ENCODE data around the gene EPB41L4A.
"Not testable (repeated sequence)": the region's sequence is repeated elsewhere in the genome, so short reads cannot be mapped to it uniquely, and the experiment has no call there.

The EPB41L4A gene

DNA sequence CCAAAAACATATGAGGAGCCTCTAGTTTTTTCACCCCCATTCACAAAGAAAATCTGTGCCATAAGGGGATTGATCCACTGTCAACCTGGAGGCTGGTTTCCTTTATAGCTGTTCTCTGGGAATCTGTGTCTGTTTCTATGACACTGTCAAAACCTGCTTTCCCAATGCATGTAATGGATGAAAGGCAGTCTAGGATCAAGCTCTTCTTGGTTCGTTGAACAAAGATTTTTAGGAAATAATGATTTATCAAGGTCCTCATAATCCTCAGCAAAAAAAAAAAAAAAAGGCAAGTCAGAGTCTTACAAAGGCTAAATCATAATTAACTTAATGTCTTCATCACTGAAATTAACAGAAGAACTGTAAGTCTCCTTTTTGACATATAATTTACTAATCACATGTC, 16.0 kb downstream of the EPB41L4A start:
- DNase-seq (ENCODE audit: low read depth) = no peak
- H3K4me3 ChIP-seq (ENCODE audit: low read depth, low read length) = no peak overlapping the region

DNA sequence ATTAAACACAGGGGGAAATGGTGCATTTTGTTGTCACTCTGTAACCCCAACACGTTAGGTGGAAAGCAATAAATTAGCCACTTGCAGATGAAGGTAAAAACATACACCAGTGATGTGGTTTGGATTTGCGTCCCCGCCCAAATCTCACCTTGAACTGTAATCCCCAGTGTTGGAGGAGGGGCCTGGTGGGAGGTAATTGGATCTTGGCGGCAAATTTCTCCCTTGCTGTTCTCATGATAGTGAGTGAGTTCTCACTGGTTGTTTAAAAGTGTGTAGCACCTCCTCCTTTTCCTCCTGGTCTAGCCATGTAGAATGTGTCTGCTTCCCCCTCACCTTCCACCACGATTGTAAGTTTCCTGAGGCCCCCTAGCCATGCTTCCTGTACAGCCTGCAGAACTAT, 17.2 kb downstream of the EPB41L4A start:
- DNase-seq (ENCODE audit: low read depth) = no peak
- H3K4me3 ChIP-seq (ENCODE audit: low read depth, low read length) = no peak overlapping the region

DNA sequence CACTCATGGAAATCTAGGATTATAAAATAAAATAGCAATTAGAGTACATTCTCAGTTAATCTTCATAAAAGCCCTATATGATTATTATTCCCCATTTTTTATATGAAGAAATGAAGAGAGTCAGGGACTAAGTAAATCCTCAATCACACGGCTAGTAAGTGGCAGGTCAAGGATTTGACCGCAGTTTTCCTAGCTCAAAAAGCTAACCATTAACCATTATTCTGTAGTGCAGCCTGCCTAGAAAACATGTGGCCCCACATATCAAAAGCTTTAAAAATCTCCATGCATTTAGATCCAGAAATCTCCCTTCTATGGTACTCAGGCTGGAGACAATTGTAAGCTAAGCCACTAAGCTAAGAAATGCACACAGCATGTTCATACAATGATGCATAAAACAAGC, 21.4 kb downstream of the EPB41L4A start:
- H3K4me3 ChIP-seq (ENCODE audit: low read depth, low read length) = no peak overlapping the region
- no peak for DNase-seq (ENCODE audit: low read depth)

DNA sequence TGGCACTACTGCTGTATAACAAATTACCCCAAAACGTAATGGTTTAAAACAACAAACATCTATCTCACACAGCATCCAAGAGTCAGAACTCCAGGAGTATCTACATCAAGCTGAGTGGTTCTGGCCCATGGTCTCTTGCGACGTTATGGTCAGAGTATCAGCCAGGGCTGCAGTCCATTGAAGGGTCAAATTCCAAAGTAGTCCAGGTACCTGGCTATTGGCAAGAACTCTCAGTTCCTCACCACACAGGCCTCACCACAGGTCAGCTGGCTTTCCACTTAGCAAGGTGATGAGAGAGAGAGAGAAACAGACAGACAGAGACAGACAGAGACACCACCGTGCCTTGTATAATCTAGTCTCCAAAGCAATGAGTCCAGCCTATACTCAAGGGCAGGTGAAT, 22.6 kb downstream of the EPB41L4A start:
- no peak overlapping the region for H3K4me3 ChIP-seq (ENCODE audit: low read depth, low read length)
- DNase-seq (ENCODE audit: low read depth) = no peak

DNA sequence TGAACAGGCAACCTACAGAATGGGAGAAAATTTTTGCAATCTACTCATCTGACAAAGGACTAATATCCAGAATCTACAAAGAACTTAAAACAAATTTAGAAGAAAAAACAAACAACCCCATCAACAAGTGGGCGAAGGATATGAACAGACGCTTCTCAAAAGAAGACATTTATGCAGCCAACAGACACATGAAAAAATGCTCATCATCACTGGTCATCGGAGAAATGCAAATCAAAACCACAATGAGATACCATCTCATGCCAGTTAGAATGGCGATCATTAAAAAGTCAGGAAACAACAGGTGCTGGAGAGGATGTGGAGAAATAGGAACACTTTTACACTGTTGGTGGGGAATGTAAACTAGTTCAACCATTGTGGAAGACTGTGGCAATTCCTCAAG, 23.8 kb downstream of the EPB41L4A start:
- DNase-seq (ENCODE audit: low read depth); H3K4me3 ChIP-seq (ENCODE audit: low read depth, low read length): not testable (repeated sequence)

DNA sequence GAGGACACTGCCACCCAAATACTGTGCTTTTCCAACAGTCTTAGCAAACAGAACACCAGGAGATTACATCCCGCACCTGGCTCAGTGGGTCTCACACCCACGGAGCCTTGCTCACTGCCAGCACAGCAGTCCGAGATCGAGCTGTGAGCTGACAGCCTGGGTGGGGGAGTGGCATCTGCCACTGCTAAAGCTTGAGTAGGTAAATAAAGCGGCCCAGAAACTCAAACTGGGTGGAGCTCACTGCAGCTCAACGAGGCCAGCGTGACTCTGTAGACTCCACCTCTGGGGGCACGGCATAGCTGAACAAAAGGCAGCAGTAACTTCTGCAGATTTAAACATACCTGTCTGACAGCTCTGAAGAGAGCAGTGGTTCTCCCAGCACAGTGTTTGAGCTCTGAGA, 28.8 kb downstream of the EPB41L4A start:
- DNase-seq (ENCODE audit: low read depth) = no peak
- no peak overlapping the region for H3K4me3 ChIP-seq (ENCODE audit: low read depth, low read length)

DNA sequence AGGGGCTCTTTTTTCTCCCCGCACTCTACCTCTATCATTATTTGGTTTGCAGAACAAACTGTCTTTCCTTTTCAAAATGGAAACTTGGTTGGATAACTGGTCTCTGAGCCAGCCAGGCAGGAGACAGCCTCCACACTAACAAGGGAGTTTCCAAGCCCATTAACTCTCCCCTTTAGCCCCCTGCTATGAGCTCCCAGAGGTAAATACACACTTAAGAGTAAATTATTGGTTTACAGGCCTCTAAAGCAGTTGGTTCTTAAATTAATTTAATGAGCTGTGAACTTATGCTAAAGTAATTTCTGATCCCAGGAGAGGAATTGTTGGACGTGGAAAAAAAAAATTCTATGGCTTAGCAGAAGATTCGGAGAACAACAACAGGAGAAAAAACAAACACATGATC, 30.3 kb downstream of the EPB41L4A start:
- no peak overlapping the region for H3K4me3 ChIP-seq (ENCODE audit: low read depth, low read length)
- DNase-seq (ENCODE audit: low read depth) = no peak

DNA sequence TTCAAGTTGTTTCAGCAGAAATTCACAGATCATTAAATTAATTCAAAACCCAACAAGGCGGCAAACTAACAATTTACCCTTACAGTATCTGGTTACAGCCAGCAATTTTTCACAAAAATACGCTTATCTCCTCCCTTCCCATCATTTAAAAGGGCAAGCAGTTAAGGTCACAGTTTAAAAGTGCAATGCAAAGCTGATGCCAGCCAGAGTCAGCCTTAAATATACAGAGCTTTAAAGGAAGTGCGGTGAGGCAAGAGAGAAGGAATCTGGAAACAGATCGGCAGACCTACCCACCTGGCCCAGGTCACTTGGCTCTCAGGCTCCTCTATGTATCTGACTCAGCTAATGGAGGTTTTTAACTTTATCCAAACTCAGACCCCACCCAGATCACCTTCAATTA, 31.0 kb downstream of the EPB41L4A start:
- H3K4me3 ChIP-seq (ENCODE audit: low read depth, low read length) = no peak overlapping the region
- no peak for DNase-seq (ENCODE audit: low read depth)

DNA sequence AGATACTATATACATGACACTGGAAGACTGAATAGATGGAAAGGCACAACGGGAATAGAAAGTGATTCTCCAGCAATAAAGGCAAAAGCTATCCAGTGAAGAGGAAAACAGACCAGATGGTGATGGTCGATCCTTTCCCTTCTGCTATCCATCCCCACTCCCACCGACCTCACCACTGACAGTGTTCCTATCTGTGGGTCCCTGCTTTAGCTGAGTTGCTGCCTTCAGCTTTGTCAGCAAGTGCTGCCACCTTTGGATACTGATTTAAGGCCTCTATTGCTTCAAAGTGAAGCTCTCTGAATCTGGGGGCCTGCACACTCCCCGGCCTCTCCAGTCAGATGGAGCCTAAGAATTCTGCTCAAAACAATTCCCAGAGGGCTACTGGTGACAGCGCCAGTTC, 32.3 kb downstream of the EPB41L4A start:
- H3K4me3 ChIP-seq (ENCODE audit: low read depth, low read length) = no peak overlapping the region
- no peak for DNase-seq (ENCODE audit: low read depth)

DNA sequence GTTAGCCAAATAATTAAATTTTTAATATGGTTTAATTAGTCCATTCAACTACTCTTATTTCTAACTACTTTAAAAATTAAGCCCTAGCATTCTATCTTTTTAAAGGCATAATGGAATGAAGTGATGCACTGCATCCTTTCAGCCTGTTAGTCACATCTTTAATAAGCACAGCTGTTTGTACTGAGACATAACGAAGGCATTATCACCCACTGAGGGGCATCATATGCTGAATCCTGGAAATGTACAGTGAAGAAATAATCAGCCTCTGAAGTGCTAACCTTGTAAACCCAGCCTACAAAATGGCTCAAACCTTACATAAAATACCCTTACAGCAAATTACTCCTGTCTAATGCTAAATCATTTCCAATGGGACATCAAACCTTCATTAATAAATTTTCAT, 33.1 kb downstream of the EPB41L4A start:
- no peak for DNase-seq (ENCODE audit: low read depth)
- H3K4me3 ChIP-seq (ENCODE audit: low read depth, low read length) = no peak overlapping the region

DNA sequence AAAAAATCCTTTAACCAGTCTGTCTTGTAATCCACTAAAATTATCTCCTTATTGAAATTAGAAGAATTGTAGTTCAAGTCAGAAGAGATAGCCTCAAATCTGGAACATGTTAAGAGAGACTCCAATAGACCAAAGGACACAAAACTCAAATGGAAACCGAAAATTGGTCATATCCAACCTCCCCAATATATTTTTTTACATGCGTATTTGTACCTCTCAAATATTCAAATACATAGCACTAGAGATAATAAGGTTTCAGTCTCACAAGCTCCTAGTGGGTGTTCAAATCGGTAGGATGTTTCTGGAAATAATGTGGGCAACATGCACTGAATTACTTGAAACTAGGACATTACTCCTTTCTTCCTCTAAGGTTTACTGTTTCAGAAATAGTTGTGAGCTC, 33.5 kb downstream of the EPB41L4A start:
- no peak for DNase-seq (ENCODE audit: low read depth)

DNA sequence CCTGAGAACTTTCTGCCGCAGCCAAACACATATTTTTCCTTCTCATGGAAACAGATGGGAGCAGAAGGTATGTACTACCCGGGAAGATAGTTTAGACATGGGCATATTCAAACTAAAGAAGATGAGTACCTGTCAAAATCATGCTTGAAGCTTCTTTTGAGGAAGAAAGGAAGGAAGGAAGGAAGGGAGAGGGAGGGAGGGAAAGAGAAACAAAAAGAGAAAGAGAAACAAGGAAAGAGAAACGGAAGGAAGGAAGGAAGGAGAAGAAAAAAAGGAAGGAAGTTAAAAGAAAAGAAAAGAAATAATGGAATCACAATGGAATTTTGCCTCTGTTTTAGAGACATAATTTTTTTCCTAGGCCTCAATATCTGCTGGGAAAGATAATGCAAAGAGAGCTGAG, 34.6 kb downstream of the EPB41L4A start:
- no peak for DNase-seq (ENCODE audit: low read depth)
- no peak overlapping the region for H3K4me3 ChIP-seq (ENCODE audit: low read depth, low read length)

More for the DNA sequence above, 33.5 kb downstream of the EPB41L4A start:
- no peak overlapping the region for H3K4me3 ChIP-seq (ENCODE audit: low read depth, low read length)

DNA sequence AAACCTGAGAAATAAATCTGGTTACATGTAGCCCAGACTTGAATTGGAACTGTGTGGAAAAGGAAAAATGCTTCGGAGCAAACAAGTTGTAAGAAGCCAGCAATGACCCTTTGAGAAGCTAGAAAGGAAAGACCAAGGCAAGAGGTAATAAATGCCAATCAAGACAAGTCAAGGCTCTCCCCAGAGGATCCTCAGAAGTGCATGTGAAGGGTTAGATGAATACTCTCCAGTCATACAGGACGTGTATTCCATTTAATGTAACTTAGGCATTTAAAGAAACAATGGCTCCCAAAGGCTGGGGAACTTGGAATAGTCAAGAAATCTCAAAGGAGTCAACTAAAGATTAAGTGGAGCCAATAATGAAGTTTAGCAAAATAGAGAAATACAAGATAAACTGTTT, 36.2 kb downstream of the EPB41L4A start:
- no peak overlapping the region for H3K4me3 ChIP-seq (ENCODE audit: low read depth, low read length)
- no peak for DNase-seq (ENCODE audit: low read depth)

DNA sequence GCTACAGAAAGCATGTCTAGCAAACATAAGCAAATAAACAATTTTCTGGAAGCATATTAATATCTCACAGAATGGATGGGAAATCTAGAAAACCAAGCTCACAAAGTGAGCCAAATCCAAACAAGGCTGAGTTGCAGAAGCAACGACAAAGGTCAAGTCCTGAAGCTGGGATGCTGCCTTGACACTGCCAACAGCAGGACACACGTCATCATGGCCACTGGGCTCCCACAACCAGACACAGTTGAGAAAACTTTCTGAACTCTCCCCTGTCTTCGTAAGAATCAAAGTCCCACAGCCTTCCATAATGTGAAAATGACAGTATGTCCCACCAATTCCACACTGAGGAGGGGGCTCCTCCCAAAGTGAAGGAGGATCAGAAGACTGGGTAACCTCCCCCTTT, 37.6 kb downstream of the EPB41L4A start:
- no peak overlapping the region for H3K4me3 ChIP-seq (ENCODE audit: low read depth, low read length)

DNA sequence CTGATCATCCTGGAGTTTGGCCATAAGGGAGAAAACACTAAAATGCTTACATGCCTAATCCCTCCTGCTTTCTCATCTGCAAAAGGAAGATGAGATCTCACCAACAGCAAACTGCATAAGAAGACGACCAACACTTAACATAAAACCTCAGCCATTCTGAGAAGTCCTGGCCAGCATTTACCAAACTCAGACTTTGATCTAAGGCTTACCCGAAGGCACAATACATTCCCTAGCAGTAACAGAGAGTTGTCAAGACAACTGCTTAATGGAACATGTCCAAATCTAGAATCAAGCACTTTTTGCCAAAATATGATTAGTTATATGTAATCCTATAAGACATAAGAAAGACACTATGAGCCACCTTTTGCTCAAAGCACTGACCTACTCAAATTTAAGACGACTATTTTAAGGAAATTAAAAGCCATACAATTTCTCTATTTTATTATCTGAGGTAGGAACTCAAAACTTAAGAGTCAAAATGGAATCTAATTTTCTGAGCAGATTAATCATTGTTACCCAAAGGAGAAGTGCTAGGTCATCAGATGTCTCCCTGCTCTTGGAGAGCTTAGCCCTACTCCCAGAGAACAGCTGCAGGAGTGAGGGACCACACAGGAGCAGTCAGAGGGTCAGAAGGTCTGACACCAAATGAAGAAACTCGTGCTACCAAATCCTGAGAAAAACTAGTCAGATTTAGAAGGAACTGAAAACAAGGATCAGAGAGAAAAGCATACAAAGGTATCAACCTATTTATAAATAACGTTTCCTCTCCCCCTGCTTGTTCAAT, 39.3 kb downstream of the EPB41L4A start:
- H3K4me3 ChIP-seq (ENCODE audit: low read depth, low read length) = no peak overlapping the region
- DNase-seq (ENCODE audit: low read depth) = no peak

More for the DNA sequence above, 37.6 kb downstream of the EPB41L4A start:
- DNase-seq (ENCODE audit: low read depth) = no peak

DNA sequence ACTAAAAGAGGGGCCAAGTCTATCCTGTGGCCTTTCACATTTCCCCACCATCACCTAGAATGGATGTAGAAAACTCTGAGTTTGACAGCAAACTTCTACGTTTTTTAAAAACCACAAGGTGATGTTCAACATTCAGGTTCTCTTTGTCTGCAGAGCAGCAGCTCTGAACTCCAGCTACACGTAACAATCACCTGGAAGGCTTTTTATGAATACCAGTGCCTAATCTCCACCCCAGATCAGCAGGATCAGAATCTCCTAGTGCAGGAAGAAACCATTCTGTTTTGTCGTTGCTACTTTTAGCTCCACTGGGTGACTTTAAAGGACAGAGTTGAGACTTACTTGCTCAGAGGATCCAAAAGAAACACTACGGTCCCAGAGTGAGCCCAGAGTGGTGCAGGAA, 44.3 kb downstream of the EPB41L4A start:
- no peak for DNase-seq (ENCODE audit: low read depth)
- no peak overlapping the region for H3K4me3 ChIP-seq (ENCODE audit: low read depth, low read length)

DNA sequence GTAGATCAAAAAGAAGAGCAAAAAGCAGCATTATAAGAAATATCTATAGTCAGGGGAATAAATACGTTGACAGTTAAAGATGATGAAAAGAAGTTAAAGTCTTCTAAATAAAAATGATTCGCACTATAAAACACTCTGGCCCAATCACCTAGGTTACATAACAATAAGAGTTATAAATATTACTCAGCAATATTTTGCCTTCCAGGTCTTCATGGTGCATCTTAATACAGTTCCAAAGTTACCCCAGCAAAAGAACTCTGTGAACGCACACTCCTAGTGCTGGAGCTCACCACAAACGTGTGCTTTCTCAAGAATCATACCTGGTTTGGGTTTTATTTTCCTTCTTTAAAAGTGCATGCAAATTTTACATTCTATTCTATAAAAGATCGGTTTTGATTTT, 44.7 kb downstream of the EPB41L4A start:
- DNase-seq (ENCODE audit: low read depth) = no peak
- H3K4me3 ChIP-seq (ENCODE audit: low read depth, low read length) = no peak overlapping the region

DNA sequence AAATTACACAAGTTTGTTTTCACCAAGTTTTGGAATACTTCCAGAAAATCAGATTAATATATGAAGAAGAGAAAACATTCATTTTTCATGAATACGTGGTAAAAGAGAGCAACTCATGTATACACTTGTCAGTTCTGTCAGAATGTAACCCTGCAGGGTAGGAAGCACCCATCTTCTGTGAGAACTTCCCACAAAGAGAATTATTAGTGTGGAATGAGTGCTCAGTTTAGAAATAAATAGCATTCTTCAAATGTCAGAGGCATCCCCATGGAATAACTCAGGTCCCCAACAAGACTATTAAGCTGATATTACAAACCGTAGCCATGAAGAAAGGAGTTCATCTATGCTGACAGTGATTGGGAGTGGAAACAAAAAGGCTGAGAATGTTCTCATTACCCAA, 45.2 kb downstream of the EPB41L4A start:
- DNase-seq (ENCODE audit: low read depth) = no peak

DNA sequence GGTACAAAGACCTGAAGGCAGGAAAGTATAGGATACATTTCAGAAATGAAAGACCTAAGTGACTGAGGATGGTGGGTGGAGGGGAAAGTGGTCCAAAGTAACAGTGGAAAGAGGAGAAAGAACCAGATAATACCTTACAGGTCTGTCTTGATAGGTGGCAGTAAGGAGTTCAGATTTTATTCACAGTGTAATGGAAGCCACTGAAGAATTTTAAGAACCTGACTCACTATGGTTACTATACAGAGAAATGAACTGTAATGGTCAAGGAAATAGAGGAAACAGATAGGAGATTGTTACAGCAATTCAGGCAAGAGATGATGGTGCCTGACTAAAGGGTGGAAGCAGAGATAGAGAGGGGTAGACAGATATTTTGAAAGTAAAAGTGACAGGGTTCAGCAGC, 46.5 kb downstream of the EPB41L4A start:
- no peak for DNase-seq (ENCODE audit: low read depth)

More for the DNA sequence above, 45.2 kb downstream of the EPB41L4A start:
- no peak overlapping the region for H3K4me3 ChIP-seq (ENCODE audit: low read depth, low read length)

DNA sequence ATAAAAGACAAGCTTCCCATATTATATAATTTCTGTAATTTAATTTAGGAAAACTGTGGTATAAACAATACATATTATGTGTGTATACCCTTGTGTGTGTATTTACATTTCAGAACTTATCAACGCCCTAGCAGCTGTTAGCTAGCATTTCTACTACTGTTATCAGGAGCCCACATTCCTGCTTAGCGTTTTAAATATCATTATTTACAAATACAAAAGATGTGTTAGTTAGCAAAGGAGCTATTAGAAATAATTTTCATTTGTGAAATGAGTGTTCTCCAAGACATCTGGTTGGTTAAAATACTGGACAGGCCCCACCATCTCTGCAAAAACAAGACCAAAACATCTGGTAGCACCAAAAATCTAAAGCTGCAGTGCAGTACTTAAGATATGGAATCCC, 48.0 kb downstream of the EPB41L4A start:
- DNase-seq (ENCODE audit: low read depth) = no peak
- H3K4me3 ChIP-seq (ENCODE audit: low read depth, low read length) = no peak overlapping the region

More for the DNA sequence above, 46.5 kb downstream of the EPB41L4A start:
- H3K4me3 ChIP-seq (ENCODE audit: low read depth, low read length) = no peak overlapping the region

DNA sequence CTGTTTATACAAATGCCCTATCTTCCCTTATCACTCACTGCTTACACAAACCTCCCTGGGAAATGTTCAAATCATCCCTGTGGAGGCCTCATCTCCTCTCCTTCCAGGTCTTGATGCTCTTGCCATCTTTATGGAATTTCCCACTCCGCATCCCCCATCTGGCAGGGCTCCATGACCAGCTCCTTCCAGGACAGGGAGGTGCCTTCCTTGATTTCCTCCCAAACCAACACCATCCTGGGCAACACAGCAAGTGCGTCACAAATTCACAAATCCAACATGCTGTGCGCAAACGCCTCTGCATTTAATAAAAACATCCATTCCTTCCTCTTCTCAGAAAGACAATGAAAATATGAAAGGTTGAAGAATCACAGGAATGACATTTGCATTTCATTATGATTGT, 51.7 kb downstream of the EPB41L4A start:
- H3K4me3 ChIP-seq (ENCODE audit: low read depth, low read length) = no peak overlapping the region
- DNase-seq (ENCODE audit: low read depth) = no peak

DNA sequence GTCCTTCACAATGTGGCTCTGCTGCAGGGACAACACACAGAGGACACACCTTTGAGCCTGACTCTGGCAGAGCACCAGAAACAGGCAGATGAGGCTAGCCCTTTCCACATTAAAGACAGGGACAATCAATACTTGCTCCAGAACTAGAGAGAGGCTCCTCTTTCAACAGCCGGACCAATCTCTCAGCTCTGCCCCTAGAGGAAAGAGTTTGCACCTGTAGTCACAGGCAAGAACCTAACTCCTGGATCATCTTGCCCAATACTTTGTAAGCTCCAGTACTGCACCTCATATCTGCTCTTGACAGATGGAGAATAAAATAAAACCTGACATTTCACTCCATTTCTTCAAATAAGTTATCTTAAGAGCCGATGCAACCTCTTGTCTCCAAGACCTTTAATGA, 52.1 kb downstream of the EPB41L4A start:
- H3K4me3 ChIP-seq (ENCODE audit: low read depth, low read length) = no peak overlapping the region
- no peak for DNase-seq (ENCODE audit: low read depth)

Data from skeletal muscle cell (primary cell).